Gastrocnemius medialis (tissue), 4 donors: Measurements from ENCODE around the gene PCSK5.

Experiments
- CTCF ChIP-seq, 5 experiments: fragments of 450-650 bp in 3 of 5; fragments of 200-600 bp in 2 of 5; sonication (generic) in 2 of 5; IDR thresholded peaks in 4 of 5; conservative IDR thresholded peaks in 1 of 5; 1 replicate in 4 of 5; 2 replicates in 1 of 5; pipeline ENCODE4 v1.5.1; 2016 to 2019; ENCODE audit warnings: antibody characterized with exemption in 5 of 5, mild to moderate bottlenecking in 3 of 5, moderate library complexity in 3 of 5
- POLR2A ChIP-seq, 2 donors: fragments of 450-650 bp; IDR thresholded peaks; one replicate each; pipeline ENCODE4 v1.6.1; 2017; ENCODE audit warnings: antibody characterized with exemption in 2 of 2, mild to moderate bottlenecking in 2 of 2, moderate library complexity in 2 of 2

GRCh38 chr9:75873712-75874111, 16.8 kb upstream of the PCSK5 start:
- no peak for TF ChIP-seq CTCF (IDR thresholded peaks at IDR 0.05 in 4 of 5, conservative IDR thresholded peaks at IDR 0.05 in 1 of 5)
- no peak for TF ChIP-seq POLR2A (IDR thresholded peaks at IDR 0.05)
